Panc1 (cell line): ENCODE results near the gene IL34. TPM values are rescaled to one million over a fixed set of nuclear protein-coding genes. Genes with fewer than 3 reads are reported as not detected.

Experiments used
- ATAC-seq: fragments of 200-7000 bp; cut with Tn5 transposase; 2 replicates; pipeline ENCODE4 v1.9.1; 2020; ENCODE audit warnings: mild to moderate bottlenecking, moderate library complexity
- BruUV-seq: library from RNA; stranded (reverse); fragments of 400-500 nt; replicated peaks from 2 replicates; lab custom pipeline; 2021; lab: Mats Ljungman, UMichigan
- CTCF ChIA-PET: fragments of 300-600 bp; sonication (Branson Sonifier 250); formaldehyde crosslinking; loops from one replicate; lab custom pipeline; 2022; ENCODE audit warnings: antibody characterized with exemption; lab: Charles Lee
- POLR2A ChIA-PET: fragments of 300-600 bp; sonication (Branson Sonifier 250); formaldehyde crosslinking; loops from one replicate; lab custom pipeline; 2022; ENCODE audit warnings: antibody characterized with exemption; lab: Charles Lee
- DNase-seq: peaks from one replicate; pipeline ENCODE4 v3.0.0-alpha.2; 2010; ENCODE audit warnings: low read depth, low spot score
- H3K27ac ChIP-seq: 2 replicates; pipeline ENCODE4 v1.5.1; 2011; ENCODE audit warnings: mild to moderate bottlenecking, low read length, inconsistent platforms
- H3K27me3 ChIP-seq: fragments of 200-500 bp; sonication (Bioruptor generic); 2 replicates; pipeline ENCODE4 v1.6.0; 2014; ENCODE audit warnings: low read length, inconsistent platforms; ENCODE audit not compliant: control insufficient read depth, insufficient read depth
- H3K36me3 ChIP-seq: fragments of 200-500 bp; sonication (Bioruptor generic); 2 replicates; pipeline ENCODE4 v1.5.1; 2014; ENCODE audit warnings: inconsistent platforms, mild to moderate bottlenecking, low read length, moderate library complexity; ENCODE audit not compliant: control insufficient read depth, insufficient read depth
- H3K4me1 ChIP-seq: 2 replicates; pipeline ENCODE4 v1.5.1; 2011; ENCODE audit warnings: inconsistent platforms, mild to moderate bottlenecking, low read length, moderate library complexity; ENCODE audit not compliant: control insufficient read depth, insufficient read depth
- H3K4me3 ChIP-seq, 2 experiments: 2 replicates each; pipeline ENCODE4 v1.5.1; 2011 to 2012; ENCODE audit warnings: low read depth in 2 of 2, low read length in 2 of 2, mild to moderate bottlenecking in 2 of 2, inconsistent platforms in 1 of 2, moderate library complexity in 1 of 2
- H3K9me3 ChIP-seq: fragments of 200-500 bp; sonication (Bioruptor generic); 2 replicates; pipeline ENCODE4 v1.5.1; 2014; ENCODE audit warnings: low read depth, mild to moderate bottlenecking, inconsistent platforms, low read length, moderate library complexity; ENCODE audit not compliant: control insufficient read depth, insufficient read depth
- POLR2AphosphoS5 ChIP-seq: IDR thresholded peaks from 2 replicates; pipeline ENCODE4 v1.6.1; 2012; ENCODE audit warnings: mild to moderate bottlenecking, low read depth, low read length, moderate library complexity
- REST ChIP-seq, 2 experiments: IDR thresholded peaks; 2 replicates each; pipeline ENCODE4 v1.6.1; 2011 to 2012; ENCODE audit warnings: low read depth in 2 of 2, control low read depth in 1 of 2, low read length in 1 of 2, mild to moderate bottlenecking in 1 of 2, moderate library complexity in 1 of 2; ENCODE audit not compliant: insufficient read depth in 1 of 2
- SIN3A ChIP-seq: IDR thresholded peaks from 2 replicates; pipeline ENCODE4 v1.6.1; 2012; ENCODE audit warnings: low read depth, mild to moderate bottlenecking, low read length, moderate library complexity, borderline replicate concordance; ENCODE audit not compliant: insufficient read depth
- TCF7L2 ChIP-seq: IDR thresholded peaks from 2 replicates; pipeline ENCODE4 v1.6.1; 2011; ENCODE audit warnings: mild to moderate bottlenecking, low read depth, low read length, inconsistent platforms
- in situ Hi-C: cut with HindIII; loops from 2 replicates; pipeline ENCODE4 v1.10.0; 2016; ENCODE audit warnings: low sequenced_read_pairs, low pct_unique_long_range_greater_than_20kb
- intact Hi-C: fragments of 100-400 bp; cut with micrococcal nuclease; formaldehyde crosslinking; loops from one replicate; pipeline ENCODE4 v1.10.0; 2022; ENCODE audit not compliant: unreplicated experiment
- total RNA-seq: library from RNA; stranded (reverse); gene quantifications from one replicate; pipeline ENCODE4 v1.2.1, GENCODE V29; 2021; ENCODE audit not compliant: unreplicated experiment
- TF ChIP-seq, protein P1 (sequence below): fragments of 450-650 bp; IDR thresholded peaks from 2 replicates; pipeline ENCODE4 v1.5.1; 2017; ENCODE audit warnings: mild to moderate bottlenecking

The IL34 gene
- total RNA-seq, 1 experiment from 2014 or later = 5.8 TPM

- H3K4me1 ChIP-seq = peaks cover 44% of the 10 kb centered on the region
- TF ChIP-seq TCF7L2 (no peak), SIN3A (no peak), POLR2AphosphoS5 (no peak), REST (IDR thresholded peaks at IDR 0.05; ENCODE audit: insufficient read depth in 1 of 2, low read depth in 2 of 2, low read length in 1 of 2) (no peak)
- TF ChIP-seq, protein P1, sequence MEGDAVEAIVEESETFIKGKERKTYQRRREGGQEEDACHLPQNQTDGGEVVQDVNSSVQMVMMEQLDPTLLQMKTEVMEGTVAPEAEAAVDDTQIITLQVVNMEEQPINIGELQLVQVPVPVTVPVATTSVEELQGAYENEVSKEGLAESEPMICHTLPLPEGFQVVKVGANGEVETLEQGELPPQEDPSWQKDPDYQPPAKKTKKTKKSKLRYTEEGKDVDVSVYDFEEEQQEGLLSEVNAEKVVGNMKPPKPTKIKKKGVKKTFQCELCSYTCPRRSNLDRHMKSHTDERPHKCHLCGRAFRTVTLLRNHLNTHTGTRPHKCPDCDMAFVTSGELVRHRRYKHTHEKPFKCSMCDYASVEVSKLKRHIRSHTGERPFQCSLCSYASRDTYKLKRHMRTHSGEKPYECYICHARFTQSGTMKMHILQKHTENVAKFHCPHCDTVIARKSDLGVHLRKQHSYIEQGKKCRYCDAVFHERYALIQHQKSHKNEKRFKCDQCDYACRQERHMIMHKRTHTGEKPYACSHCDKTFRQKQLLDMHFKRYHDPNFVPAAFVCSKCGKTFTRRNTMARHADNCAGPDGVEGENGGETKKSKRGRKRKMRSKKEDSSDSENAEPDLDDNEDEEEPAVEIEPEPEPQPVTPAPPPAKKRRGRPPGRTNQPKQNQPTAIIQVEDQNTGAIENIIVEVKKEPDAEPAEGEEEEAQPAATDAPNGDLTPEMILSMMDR = no peak
- no peaks in the 10 kb centered on the region for H3K27me3 ChIP-seq
- intact Hi-C loops (no loop called here), in situ Hi-C loops (no loop called here)
- H3K4me3 ChIP-seq = no peak overlapping the region
- no peak for DNase-seq
- peaks cover 4% of the 10 kb centered on the region; the same call in 1 of the 2 replicates for H3K36me3 ChIP-seq
- BruUV-seq = no TSS peak
- CTCF ChIA-PET = no interaction called here
- POLR2A ChIA-PET = no interaction called here
- no peak overlapping the region for H3K27ac ChIP-seq
- ATAC-seq = no peak
- H3K9me3 ChIP-seq = no peaks in the 10 kb centered on the region
Observed at GRCh38 chr16:70689035-70689969, 42.9 kb downstream of the IL34 start.

- Histone ChIP-seq H3K36me3 (no peaks in the 10 kb centered on the region; the same call in 1 of the 2 replicates), H3K9me3 (no peaks in the 10 kb centered on the region), H3K27ac (no peak overlapping the region), H3K4me1 (peaks cover 46% of the 10 kb centered on the region), H3K27me3 (no peaks in the 10 kb centered on the region), H3K4me3 (no peak overlapping the region)
- TF ChIP-seq REST (IDR thresholded peaks at IDR 0.05; ENCODE audit: insufficient read depth in 1 of 2, low read depth in 2 of 2, low read length in 1 of 2) (no peak), TCF7L2 (no peak), POLR2AphosphoS5 (no peak), SIN3A (no peak)
- TF ChIP-seq, protein P1 = no peak
- POLR2A ChIA-PET = no interaction called here
- intact Hi-C loops (no loop called here), in situ Hi-C loops (no loop called here)
- CTCF ChIA-PET = no interaction called here
- DNase-seq = no peak
- ATAC-seq = no peak
- no TSS peak for BruUV-seq
Observed at GRCh38 chr16:70689970-70690891, 43.9 kb downstream of the IL34 start.
